Endometrial microvascular endothelial cells (primary cell): ENCODE data around the gene AP1B1. TPM values are rescaled to one million over a fixed set of nuclear protein-coding genes. Genes with fewer than 3 reads are reported as not detected.

ENCODE experiments used
- in situ Hi-C: cut with HindIII; loops from 2 replicates; pipeline ENCODE4 v1.10.0; 2017; ENCODE audit warnings: low sequenced_read_pairs, low pct_unique_long_range_greater_than_20kb; ENCODE audit errors: inconsistent ontology term
- total RNA-seq: library from RNA; depleted of rRNA; stranded (reverse); fragments of >200 nt; gene quantifications from one replicate; pipeline ENCODE4 v1.2.3, GENCODE V29; 2015; ENCODE audit errors: inconsistent ontology term

AP1B1 gene
- total RNA-seq, 1 donor from 2014 or later: 112 TPM

- in situ Hi-C loops: no loop called here
Measured at GRCh38 chr22:29338398-29338797, 50.0 kb downstream of the AP1B1 start.

- in situ Hi-C loops: no loop called here
Measured at GRCh38 chr22:29337631-29338284, 50.6 kb downstream of the AP1B1 start.

- in situ Hi-C loops: no loop called here
Measured at GRCh38 chr22:29336751-29337490, 51.4 kb downstream of the AP1B1 start.

- in situ Hi-C loops: no loop called here
Measured at GRCh38 chr22:29335656-29336055, 52.7 kb downstream of the AP1B1 start.

- in situ Hi-C loops: no loop called here
Measured at GRCh38 chr22:29334696-29335344, 53.5 kb downstream of the AP1B1 start.

- in situ Hi-C loops: no loop called here
Measured at GRCh38 chr22:29334148-29334547, 54.2 kb downstream of the AP1B1 start.

GRCh38 chr22:29332886-29333496 lies 55.4 kb downstream of the AP1B1 start:
- in situ Hi-C loops: no loop called here

GRCh38 chr22:29331658-29332300 lies 56.6 kb downstream of the AP1B1 start:
- in situ Hi-C loops: no loop called here

- in situ Hi-C loops: no loop called here
Measured at GRCh38 chr22:29331213-29331612, 57.2 kb downstream of the AP1B1 start.

- in situ Hi-C loops: no loop called here
Measured at GRCh38 chr22:29330753-29331152, 57.6 kb downstream of the AP1B1 start.

GRCh38 chr22:29330291-29330690 lies 58.1 kb downstream of the AP1B1 start:
- in situ Hi-C loops: no loop called here

- in situ Hi-C loops: no loop called here
Measured at GRCh38 chr22:29329581-29329980, 58.8 kb downstream of the AP1B1 start.

GRCh38 chr22:29328566-29329500 lies 59.5 kb downstream of the AP1B1 start:
- in situ Hi-C loops: no loop called here

GRCh38 chr22:29328055-29328454 lies 60.3 kb downstream of the AP1B1 start:
- in situ Hi-C loops: no loop called here

GRCh38 chr22:29327089-29327764 lies 61.1 kb downstream of the AP1B1 start:
- in situ Hi-C loops: no loop called here

GRCh38 chr22:29326481-29326880 lies 61.9 kb downstream of the AP1B1 start:
- in situ Hi-C loops: no loop called here

GRCh38 chr22:29325785-29326315 lies 62.5 kb downstream of the AP1B1 start:
- in situ Hi-C loops: no loop called here
